SK-N-SH (cell line): ENCODE measurements around the gene NRG3. TPM values are rescaled to one million over a fixed set of nuclear protein-coding genes. Genes with fewer than 3 reads are reported as not detected.

Experiments used
- CTCF ChIA-PET: fragments of 300-600, 350-600 bp; formaldehyde crosslinking; extraction: SDS; loops from one replicate; lab custom pipeline; 2021; lab: Yijun Ruan, JAX
- POLR2A ChIA-PET: fragments of 350-600 bp; sonication (Branson Sonifier 250); formaldehyde crosslinking; extraction: SDS; loops from one replicate; lab custom pipeline; 2020; ENCODE audit warnings: antibody characterized with exemption, inconsistent platforms; lab: Yijun Ruan, JAX
- DNase-seq: peaks from one replicate; pipeline ENCODE4 v3.0.0; 2012
- H2AFZ ChIP-seq: fragments of 200-600 bp; sonication (generic); 2 replicates; pipeline ENCODE4 v1.8.1; 2016; ENCODE audit warnings: antibody characterized with exemption, mild to moderate bottlenecking, low read depth
- H3F3A ChIP-seq: fragments of 200-600 bp; sonication (generic); replicated peaks from 2 replicates; pipeline ENCODE3; 2016; ENCODE audit warnings: antibody characterized with exemption, mild to moderate bottlenecking; ENCODE audit not compliant: insufficient read depth
- H3K27ac ChIP-seq, 2 experiments: fragments of 200-500 bp in 1 of 2; fragments of 200-600 bp in 1 of 2; sonication (Bioruptor generic) in 1 of 2; sonication (generic), shearing (Covaris generic) in 1 of 2; 2 replicates each; pipeline versions ENCODE4 v1.5.1 to v1.6.1; 2014 to 2016; ENCODE audit warnings: low read depth in 2 of 2, inconsistent platforms in 1 of 2, low read length in 1 of 2, mild to moderate bottlenecking in 1 of 2, mixed read lengths in 1 of 2
- H3K27me3 ChIP-seq: fragments of 200-600 bp; sonication (generic), shearing (Covaris generic); 2 replicates; pipeline ENCODE4 v1.6.1; 2016; ENCODE audit warnings: mixed run types; ENCODE audit not compliant: insufficient read depth
- H3K36me3 ChIP-seq, 2 experiments: fragments of 200-500 bp in 1 of 2; fragments of 200-600 bp in 1 of 2; sonication (Bioruptor generic) in 1 of 2; sonication (generic) in 1 of 2; replicated peaks in 1 of 2; 2 replicates each; pipeline versions ENCODE3 to v1.5.1; 2014 to 2016; ENCODE audit warnings: low read length in 1 of 2, mild to moderate bottlenecking in 1 of 2; ENCODE audit not compliant: insufficient read depth in 2 of 2, control insufficient read depth in 1 of 2
- H3K4me1 ChIP-seq, 2 experiments: fragments of 200-500 bp in 1 of 2; fragments of 200-600 bp in 1 of 2; sonication (Bioruptor generic) in 1 of 2; sonication (generic), shearing (Covaris generic) in 1 of 2; 2 replicates each; pipeline versions ENCODE4 v1.5.1 to v1.6.1; 2014 to 2016; ENCODE audit warnings: low read depth in 1 of 2, low read length in 1 of 2, mixed run types in 1 of 2; ENCODE audit not compliant: insufficient read depth in 2 of 2, control insufficient read depth in 1 of 2
- H3K4me2 ChIP-seq: fragments of 200-600 bp; sonication (generic), shearing (Covaris generic); 2 replicates; pipeline ENCODE4 v1.6.1; 2017; ENCODE audit warnings: mixed run types
- H3K4me3 ChIP-seq, 2 experiments: fragments of 200-500 bp in 1 of 2; fragments of 200-600 bp in 1 of 2; sonication (Bioruptor generic) in 1 of 2; sonication (generic), shearing (Covaris generic) in 1 of 2; 2 replicates each; pipeline versions ENCODE4 v1.5.1 to v1.8.1; 2014 to 2016; ENCODE audit warnings: low read depth in 2 of 2, inconsistent platforms in 1 of 2, low read length in 1 of 2, mild to moderate bottlenecking in 1 of 2, mixed read lengths in 1 of 2, moderate library complexity in 1 of 2
- H3K79me2 ChIP-seq: fragments of 200-600 bp; sonication (generic); 2 replicates; pipeline ENCODE4 v1.8.1; 2017; ENCODE audit warnings: mild to moderate bottlenecking; ENCODE audit not compliant: insufficient read depth
- H3K9ac ChIP-seq: fragments of 200-600 bp; sonication (generic); 2 replicates; pipeline ENCODE4 v1.6.1; 2017; ENCODE audit warnings: mixed run types
- H3K9me2 ChIP-seq: fragments of 200-600 bp; sonication (generic); 2 replicates; pipeline ENCODE4 v1.6.1; 2017; ENCODE audit warnings: mixed run types
- H3K9me3 ChIP-seq: fragments of 200-600 bp; sonication (generic); 2 replicates; pipeline ENCODE4 v1.6.1; 2017; ENCODE audit warnings: mixed run types, mild to moderate bottlenecking, moderate library complexity
- H4K20me1 ChIP-seq: fragments of 200-600 bp; sonication (generic); 2 replicates; pipeline ENCODE4 v1.6.1; 2017; ENCODE audit warnings: mild to moderate bottlenecking, mixed run types; ENCODE audit not compliant: insufficient read depth
- CHD2 ChIP-seq: fragments of 150-350 bp; IDR thresholded peaks from 2 replicates; pipeline ENCODE4 v1.6.1; 2018; ENCODE audit warnings: low read length; ENCODE audit not compliant: partially characterized antibody
- ELF1 ChIP-seq: IDR thresholded peaks from 2 replicates; pipeline ENCODE4 v1.4.0; 2012
- FOXJ3 ChIP-seq: sonication (generic); formaldehyde crosslinking; IDR thresholded peaks from 2 replicates; pipeline ENCODE4 v1.5.1; 2020; ENCODE audit warnings: mild to moderate bottlenecking, missing genetic modification reagents
- FOXM1 ChIP-seq: IDR thresholded peaks from 2 replicates; pipeline ENCODE4 v1.4.0; 2012; ENCODE audit warnings: low read depth, mild to moderate bottlenecking
- JUND ChIP-seq: IDR thresholded peaks from 2 replicates; pipeline ENCODE4 v1.4.0; 2012
- MEF2A ChIP-seq: IDR thresholded peaks from 2 replicates; pipeline ENCODE4 v1.4.0; 2012; ENCODE audit warnings: low read depth, borderline replicate concordance
- NFIC ChIP-seq: IDR thresholded peaks from 2 replicates; pipeline ENCODE4 v1.4.0; 2012; ENCODE audit warnings: borderline replicate concordance
- POLR2AphosphoS5 ChIP-seq: IDR thresholded peaks from 2 replicates; pipeline ENCODE4 v1.6.1; 2012; ENCODE audit warnings: low read depth, low read length
- RAD21 ChIP-seq: IDR thresholded peaks from 2 replicates; pipeline ENCODE4 v1.6.1; 2012; ENCODE audit warnings: mild to moderate bottlenecking, low read length
- RCOR1 ChIP-seq: fragments of 150-350 bp; IDR thresholded peaks from 2 replicates; pipeline ENCODE4 v1.6.1; 2017; ENCODE audit warnings: antibody characterized with exemption, low read length
- RFX5 ChIP-seq: IDR thresholded peaks from 2 replicates; pipeline ENCODE4 v1.6.1; 2012; ENCODE audit warnings: mild to moderate bottlenecking, improper control_type of control experiment, low read length
- RXRA ChIP-seq: IDR thresholded peaks from 2 replicates; pipeline ENCODE4 v1.4.0; 2012; ENCODE audit warnings: low read depth, mild to moderate bottlenecking, borderline replicate concordance
- SMC3 ChIP-seq: IDR thresholded peaks from 2 replicates; pipeline ENCODE4 v1.6.1; 2012; ENCODE audit warnings: low read depth, low read length, improper control_type of control experiment
- TAF1 ChIP-seq: IDR thresholded peaks from 2 replicates; pipeline ENCODE4 v1.6.1; 2012; ENCODE audit warnings: low read depth, mild to moderate bottlenecking, low read length, moderate library complexity, borderline replicate concordance
- TEAD4 ChIP-seq: IDR thresholded peaks from 2 replicates; pipeline ENCODE4 v1.4.0; 2012; ENCODE audit warnings: mild to moderate bottlenecking, borderline replicate concordance; ENCODE audit not compliant: insufficient read depth
- YY1 ChIP-seq: IDR thresholded peaks from 2 replicates; pipeline ENCODE4 v1.4.0; 2012; ENCODE audit warnings: low read depth, mild to moderate bottlenecking
- WGBS: methylation state at CpG from one replicate; pipeline ENCODE4 v1.1.6; 2017; ENCODE audit warnings: low lambda C conversion rate; 5-methylcytosine and 5-hydroxymethylcytosine counted together
- polyA plus RNA-seq, 3 experiments: library from polyadenylated mRNA; depleted of rRNA; stranded (reverse); fragments of >200 nt; gene quantifications; 2 replicates each; pipeline ENCODE4 v1.2.3, GENCODE V29; 2012
- TF ChIP-seq, protein P1 (sequence below): IDR thresholded peaks from 2 replicates; pipeline ENCODE4 v1.4.0; 2012; ENCODE audit warnings: low read depth, borderline replicate concordance
- TF ChIP-seq, protein P2 (sequence below): IDR thresholded peaks from 2 replicates; pipeline ENCODE4 v1.6.1; 2012; ENCODE audit warnings: mild to moderate bottlenecking, low read depth, low read length, moderate library complexity
- TF ChIP-seq, protein P3 (sequence below): fragments of 150-350 bp; IDR thresholded peaks from 2 replicates; pipeline ENCODE4 v1.6.1; 2017; ENCODE audit warnings: antibody characterized with exemption, low read length, low read depth, borderline replicate concordance
- TF ChIP-seq, protein P4 (sequence below): IDR thresholded peaks from 2 replicates; pipeline ENCODE4; 2012
- TF ChIP-seq, protein P5 (sequence below): fragments of 200-600 bp; sonication (generic); IDR thresholded peaks from 2 replicates; pipeline ENCODE4 v1.6.1; 2017; ENCODE audit warnings: antibody characterized with exemption, mild to moderate bottlenecking, moderate library complexity
- TF ChIP-seq, protein P6 (sequence below): IDR thresholded peaks from 2 replicates; pipeline ENCODE4 v1.4.0; 2012; ENCODE audit warnings: low read depth
- TF ChIP-seq, protein P7 (sequence below): fragments of 150-350 bp; IDR thresholded peaks from 2 replicates; pipeline ENCODE4 v1.6.1; 2016; ENCODE audit warnings: mild to moderate bottlenecking, low read depth, low read length

Gene NRG3
- polyA plus RNA-seq, 1 of the 3 experiments (the other 2 are of a cell fraction), result 0.03 TPM

DNA sequence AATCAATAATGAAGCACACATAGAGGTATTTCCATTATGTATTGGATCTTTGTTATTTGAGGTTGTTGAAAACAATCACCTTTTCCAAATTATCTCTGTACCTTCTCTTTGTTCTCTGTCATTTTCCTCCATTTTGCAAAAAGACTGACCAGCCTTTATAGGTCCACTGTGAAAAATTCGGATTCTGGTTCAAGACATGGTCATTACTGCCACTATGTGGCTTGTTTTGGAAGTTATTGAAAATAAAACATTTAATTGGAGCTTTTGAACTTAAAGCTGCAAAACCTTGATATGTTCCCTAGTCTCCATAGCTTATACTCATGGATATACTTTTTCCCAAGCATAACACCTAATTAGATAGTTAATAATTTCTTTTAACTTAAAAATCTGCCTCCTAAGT is 1094.4 kb downstream of the NRG3 start (continued):
- no peak for TF ChIP-seq RCOR1

DNA sequence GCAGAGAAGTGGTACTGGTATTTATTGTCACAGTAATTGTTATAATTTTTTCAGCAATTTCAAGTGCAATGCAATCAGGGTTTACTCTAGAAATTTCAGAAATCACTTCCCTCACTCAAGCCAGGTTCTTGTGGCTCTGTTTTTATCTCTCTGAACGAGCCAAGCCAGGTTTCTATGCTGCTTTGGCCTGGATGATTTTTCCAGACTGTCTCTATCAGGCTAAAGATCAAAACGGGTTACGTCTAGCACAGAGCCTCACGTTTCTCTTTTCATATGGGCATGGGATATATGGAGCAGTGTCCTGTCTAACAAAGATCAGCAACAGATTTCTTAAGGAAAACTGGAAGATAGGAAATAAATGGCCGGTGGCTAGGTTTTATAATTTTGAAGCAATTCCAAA is 1105.3 kb downstream of the NRG3 start:
- peak overlapping the region; percentile 85 to 97 for H3K27ac ChIP-seq
- TF ChIP-seq, protein P1, sequence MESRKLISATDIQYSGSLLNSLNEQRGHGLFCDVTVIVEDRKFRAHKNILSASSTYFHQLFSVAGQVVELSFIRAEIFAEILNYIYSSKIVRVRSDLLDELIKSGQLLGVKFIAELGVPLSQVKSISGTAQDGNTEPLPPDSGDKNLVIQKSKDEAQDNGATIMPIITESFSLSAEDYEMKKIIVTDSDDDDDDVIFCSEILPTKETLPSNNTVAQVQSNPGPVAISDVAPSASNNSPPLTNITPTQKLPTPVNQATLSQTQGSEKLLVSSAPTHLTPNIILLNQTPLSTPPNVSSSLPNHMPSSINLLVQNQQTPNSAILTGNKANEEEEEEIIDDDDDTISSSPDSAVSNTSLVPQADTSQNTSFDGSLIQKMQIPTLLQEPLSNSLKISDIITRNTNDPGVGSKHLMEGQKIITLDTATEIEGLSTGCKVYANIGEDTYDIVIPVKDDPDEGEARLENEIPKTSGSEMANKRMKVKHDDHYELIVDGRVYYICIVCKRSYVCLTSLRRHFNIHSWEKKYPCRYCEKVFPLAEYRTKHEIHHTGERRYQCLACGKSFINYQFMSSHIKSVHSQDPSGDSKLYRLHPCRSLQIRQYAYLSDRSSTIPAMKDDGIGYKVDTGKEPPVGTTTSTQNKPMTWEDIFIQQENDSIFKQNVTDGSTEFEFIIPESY, result no peak
- TF ChIP-seq, protein P2, sequence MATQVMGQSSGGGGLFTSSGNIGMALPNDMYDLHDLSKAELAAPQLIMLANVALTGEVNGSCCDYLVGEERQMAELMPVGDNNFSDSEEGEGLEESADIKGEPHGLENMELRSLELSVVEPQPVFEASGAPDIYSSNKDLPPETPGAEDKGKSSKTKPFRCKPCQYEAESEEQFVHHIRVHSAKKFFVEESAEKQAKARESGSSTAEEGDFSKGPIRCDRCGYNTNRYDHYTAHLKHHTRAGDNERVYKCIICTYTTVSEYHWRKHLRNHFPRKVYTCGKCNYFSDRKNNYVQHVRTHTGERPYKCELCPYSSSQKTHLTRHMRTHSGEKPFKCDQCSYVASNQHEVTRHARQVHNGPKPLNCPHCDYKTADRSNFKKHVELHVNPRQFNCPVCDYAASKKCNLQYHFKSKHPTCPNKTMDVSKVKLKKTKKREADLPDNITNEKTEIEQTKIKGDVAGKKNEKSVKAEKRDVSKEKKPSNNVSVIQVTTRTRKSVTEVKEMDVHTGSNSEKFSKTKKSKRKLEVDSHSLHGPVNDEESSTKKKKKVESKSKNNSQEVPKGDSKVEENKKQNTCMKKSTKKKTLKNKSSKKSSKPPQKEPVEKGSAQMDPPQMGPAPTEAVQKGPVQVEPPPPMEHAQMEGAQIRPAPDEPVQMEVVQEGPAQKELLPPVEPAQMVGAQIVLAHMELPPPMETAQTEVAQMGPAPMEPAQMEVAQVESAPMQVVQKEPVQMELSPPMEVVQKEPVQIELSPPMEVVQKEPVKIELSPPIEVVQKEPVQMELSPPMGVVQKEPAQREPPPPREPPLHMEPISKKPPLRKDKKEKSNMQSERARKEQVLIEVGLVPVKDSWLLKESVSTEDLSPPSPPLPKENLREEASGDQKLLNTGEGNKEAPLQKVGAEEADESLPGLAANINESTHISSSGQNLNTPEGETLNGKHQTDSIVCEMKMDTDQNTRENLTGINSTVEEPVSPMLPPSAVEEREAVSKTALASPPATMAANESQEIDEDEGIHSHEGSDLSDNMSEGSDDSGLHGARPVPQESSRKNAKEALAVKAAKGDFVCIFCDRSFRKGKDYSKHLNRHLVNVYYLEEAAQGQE, result no peak
- TF ChIP-seq FOXJ3 (CRISPR knock-in tag), result peak; percentile 70
- TF ChIP-seq, protein P3, sequence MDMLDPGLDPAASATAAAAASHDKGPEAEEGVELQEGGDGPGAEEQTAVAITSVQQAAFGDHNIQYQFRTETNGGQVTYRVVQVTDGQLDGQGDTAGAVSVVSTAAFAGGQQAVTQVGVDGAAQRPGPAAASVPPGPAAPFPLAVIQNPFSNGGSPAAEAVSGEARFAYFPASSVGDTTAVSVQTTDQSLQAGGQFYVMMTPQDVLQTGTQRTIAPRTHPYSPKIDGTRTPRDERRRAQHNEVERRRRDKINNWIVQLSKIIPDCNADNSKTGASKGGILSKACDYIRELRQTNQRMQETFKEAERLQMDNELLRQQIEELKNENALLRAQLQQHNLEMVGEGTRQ, result no peak
- no peak for TF ChIP-seq MEF2A
- no peak for TF ChIP-seq FOXM1
- TF ChIP-seq RXRA, result no peak
- TF ChIP-seq, protein P4, sequence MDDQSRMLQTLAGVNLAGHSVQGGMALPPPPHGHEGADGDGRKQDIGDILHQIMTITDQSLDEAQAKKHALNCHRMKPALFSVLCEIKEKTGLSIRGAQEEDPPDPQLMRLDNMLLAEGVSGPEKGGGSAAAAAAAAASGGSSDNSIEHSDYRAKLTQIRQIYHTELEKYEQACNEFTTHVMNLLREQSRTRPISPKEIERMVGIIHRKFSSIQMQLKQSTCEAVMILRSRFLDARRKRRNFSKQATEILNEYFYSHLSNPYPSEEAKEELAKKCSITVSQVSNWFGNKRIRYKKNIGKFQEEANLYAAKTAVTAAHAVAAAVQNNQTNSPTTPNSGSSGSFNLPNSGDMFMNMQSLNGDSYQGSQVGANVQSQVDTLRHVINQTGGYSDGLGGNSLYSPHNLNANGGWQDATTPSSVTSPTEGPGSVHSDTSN, result no peak
- TF ChIP-seq, protein P5, sequence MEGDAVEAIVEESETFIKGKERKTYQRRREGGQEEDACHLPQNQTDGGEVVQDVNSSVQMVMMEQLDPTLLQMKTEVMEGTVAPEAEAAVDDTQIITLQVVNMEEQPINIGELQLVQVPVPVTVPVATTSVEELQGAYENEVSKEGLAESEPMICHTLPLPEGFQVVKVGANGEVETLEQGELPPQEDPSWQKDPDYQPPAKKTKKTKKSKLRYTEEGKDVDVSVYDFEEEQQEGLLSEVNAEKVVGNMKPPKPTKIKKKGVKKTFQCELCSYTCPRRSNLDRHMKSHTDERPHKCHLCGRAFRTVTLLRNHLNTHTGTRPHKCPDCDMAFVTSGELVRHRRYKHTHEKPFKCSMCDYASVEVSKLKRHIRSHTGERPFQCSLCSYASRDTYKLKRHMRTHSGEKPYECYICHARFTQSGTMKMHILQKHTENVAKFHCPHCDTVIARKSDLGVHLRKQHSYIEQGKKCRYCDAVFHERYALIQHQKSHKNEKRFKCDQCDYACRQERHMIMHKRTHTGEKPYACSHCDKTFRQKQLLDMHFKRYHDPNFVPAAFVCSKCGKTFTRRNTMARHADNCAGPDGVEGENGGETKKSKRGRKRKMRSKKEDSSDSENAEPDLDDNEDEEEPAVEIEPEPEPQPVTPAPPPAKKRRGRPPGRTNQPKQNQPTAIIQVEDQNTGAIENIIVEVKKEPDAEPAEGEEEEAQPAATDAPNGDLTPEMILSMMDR, result no peak
- TF ChIP-seq YY1, result no peak
- TF ChIP-seq ELF1, result no peak
- no peak for TF ChIP-seq RFX5
- no peak for TF ChIP-seq NFIC
- no peak for TF ChIP-seq POLR2AphosphoS5
- TF ChIP-seq TEAD4, result no peak
- TF ChIP-seq, protein P6, sequence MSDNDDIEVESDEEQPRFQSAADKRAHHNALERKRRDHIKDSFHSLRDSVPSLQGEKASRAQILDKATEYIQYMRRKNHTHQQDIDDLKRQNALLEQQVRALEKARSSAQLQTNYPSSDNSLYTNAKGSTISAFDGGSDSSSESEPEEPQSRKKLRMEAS, result no peak
- TF ChIP-seq, protein P7, sequence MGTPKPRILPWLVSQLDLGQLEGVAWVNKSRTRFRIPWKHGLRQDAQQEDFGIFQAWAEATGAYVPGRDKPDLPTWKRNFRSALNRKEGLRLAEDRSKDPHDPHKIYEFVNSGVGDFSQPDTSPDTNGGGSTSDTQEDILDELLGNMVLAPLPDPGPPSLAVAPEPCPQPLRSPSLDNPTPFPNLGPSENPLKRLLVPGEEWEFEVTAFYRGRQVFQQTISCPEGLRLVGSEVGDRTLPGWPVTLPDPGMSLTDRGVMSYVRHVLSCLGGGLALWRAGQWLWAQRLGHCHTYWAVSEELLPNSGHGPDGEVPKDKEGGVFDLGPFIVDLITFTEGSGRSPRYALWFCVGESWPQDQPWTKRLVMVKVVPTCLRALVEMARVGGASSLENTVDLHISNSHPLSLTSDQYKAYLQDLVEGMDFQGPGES, result no peak
- TF ChIP-seq SMC3, result no peak
- TF ChIP-seq JUND, result no peak
- TF ChIP-seq CHD2, result no peak
- TF ChIP-seq RAD21, result peak; percentile 22; the same call in 1 of the 2 replicates
- TF ChIP-seq TAF1, result no peak

More for the DNA sequence above, 1105.3 kb downstream of the NRG3 start:
- Histone ChIP-seq H3K9me3 (no peaks in the 10 kb centered on the region), H3K4me2 (peak overlapping the region; percentile 49), H4K20me1 (no peaks in the 10 kb centered on the region), H3F3A (peaks cover 31% of the 10 kb centered on the region), H3K9me2 (no peaks in the 10 kb centered on the region), H3K36me3 (no peaks in the 10 kb centered on the region), H2AFZ (peak overlapping the region; percentile 78), H3K27me3 (no peaks in the 10 kb centered on the region), H3K9ac (peak overlapping the region; percentile 70), H3K4me3 (no peak overlapping the region), H3K4me1 (peaks cover 15 to 29% of the 10 kb centered on the region in 2 experiments), H3K79me2 (no peaks in the 10 kb centered on the region)
- CTCF ChIA-PET, result no interaction called here
- DNase-seq, result peak; percentile 32
- WGBS, result 24% methylated on average over 5 of the region's 5 CpGs
- POLR2A ChIA-PET, result no interaction called here
